Mesenteric fat pad (tissue), 1 donor: ENCODE data around the gene STARD13. TPM values are rescaled to one million over a fixed set of nuclear protein-coding genes. Genes with fewer than 3 reads are reported as not detected.

Experiments
- DNase-seq: peaks from one replicate; pipeline ENCODE4 v3.0.0-alpha.2; 2020; ENCODE audit warnings: low spot score
- total RNA-seq: library from RNA; stranded (reverse); fragmentation: NEBNext Ultra II Directional; extraction: Animal tissue kit (Norgen Biotek cat#: 25700); gene quantifications from one replicate; pipeline ENCODE4 v1.2.1, GENCODE V29; 2021
- donor health status: DM: yes; HTN: yes; CAD: no.

STARD13 gene
- total RNA-seq, 1 donor from 2014 or later, result 59.2 TPM

DNA sequence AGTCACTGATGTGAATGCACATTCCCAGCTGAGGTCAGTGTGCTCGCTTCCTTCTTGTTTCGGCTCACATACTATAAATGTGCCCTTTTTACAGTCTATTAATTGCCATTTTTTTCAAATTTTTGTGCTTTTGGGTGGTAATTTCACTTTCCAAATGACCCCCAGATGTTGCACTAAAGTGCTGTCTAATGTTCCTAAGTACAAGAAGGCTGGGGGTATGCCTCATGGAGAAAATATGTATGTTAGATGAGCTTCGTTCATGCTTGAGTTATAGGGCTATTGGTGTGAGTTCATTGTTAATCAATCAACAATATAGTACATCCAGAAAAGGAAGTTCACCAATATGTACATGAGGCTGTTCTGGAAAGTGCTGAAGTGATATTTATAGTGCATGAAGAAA, 184.7 kb downstream of the STARD13 start:
- DNase-seq, result no peak

DNA sequence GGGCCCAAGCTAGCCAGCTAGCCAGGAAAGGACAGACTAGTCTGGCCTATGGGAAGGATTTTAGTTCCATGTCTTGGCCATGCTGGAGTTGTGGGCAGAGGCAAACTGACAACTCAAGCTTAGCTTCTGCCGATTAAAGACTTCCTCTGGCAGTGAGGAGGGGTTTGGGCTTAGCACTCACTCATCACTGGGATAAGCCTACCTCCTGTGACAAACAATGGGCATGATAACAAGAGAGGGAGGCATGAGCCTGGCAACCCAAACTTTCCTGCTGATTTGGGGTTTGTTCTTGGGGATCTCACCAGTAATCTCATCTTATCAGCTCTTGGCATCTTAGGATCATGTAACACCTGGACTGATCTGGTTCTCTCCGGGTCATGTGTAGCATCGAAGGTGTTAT, 185.7 kb downstream of the STARD13 start:
- no peak for DNase-seq

DNA sequence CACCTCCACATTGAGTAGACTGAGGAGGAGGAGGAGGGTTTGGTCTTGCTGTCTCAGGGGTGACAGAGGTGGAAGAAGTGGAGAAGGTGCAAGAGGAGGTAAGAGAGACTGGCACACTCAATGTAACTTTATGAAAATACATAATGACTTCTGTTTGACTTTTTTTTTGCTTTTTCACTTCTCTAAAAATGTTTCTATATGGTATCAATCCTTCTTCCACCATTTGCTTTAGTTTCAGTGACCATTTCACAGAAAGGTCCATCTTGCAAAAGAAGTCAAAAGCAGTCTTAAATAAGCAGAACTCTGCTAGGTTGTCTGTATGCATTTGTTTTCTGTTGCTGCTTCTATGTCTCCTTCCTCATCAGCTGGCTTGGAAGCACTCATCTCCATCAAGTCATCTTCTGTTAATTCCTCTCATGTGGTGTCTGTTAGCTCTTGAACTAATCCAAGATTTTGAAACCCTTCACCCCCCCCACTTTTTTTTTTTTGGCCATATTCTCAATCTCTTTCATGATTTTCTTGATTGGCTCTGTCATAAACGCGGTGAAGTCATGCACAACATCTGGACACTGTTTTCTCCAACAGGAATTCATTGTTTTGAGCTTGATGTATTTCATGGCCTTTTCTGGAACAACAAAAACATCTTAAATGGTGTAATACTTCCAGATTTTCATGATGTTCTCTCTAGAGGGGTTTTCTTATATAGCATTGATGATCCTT, 188.5 kb downstream of the STARD13 start:
- DNase-seq, result no peak

- no peak for DNase-seq
Measured at GRCh38 chr13:33092073-33092987, 193.2 kb downstream of the STARD13 start.

DNA sequence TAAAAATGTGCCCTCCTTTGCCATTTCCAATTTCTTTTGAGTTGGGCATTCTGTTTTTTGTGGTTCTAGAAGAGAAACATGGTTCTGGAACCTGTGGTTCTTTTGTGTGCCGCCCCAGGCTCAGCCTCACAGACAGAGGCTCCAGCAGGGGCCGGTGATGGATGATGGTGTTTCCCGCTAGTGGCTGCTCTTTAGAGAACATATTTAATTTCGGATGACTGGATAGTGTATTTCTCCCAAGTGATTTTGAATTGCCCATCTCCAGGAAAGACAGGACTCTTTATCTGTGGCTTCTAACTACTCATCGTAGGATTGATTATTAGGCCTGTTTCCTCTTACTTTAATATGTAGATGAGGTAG, 194.2 kb downstream of the STARD13 start:
- DNase-seq, result no peak

DNA sequence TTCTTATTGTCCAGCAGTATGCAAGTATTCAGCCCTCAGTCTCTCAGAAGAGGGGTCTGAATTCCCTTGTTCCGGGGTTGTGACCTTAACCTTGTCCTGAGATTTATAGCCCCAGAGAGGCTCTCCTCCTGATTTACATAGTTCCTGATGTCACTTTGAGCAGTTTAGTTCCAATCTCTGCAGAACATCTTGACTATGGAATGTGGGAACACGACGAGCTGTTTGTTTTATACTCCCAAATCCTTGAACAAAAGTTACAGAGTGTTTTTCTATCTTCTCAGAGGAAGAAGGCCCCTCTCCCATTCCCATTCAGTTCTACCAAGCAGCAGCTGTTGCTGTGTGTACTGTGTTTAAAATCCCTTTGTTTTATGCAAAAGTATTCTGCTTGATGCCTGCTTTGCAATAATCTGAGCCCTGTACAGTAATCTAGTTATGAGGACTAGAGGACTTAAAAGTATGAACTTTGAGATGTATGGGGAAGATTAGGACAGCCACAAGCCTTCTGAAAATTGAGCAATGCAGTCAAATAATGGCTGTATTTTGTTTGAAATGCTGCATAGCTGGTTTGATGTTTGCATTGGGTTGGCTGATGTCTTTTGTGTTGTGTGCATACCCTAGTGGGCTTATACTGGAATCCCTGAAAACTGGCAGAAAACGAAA, 194.7 kb downstream of the STARD13 start:
- DNase-seq, result no peak

GRCh38 chr13:33089311-33089710, 196.2 kb downstream of the STARD13 start:
- DNase-seq, result no peak

DNA sequence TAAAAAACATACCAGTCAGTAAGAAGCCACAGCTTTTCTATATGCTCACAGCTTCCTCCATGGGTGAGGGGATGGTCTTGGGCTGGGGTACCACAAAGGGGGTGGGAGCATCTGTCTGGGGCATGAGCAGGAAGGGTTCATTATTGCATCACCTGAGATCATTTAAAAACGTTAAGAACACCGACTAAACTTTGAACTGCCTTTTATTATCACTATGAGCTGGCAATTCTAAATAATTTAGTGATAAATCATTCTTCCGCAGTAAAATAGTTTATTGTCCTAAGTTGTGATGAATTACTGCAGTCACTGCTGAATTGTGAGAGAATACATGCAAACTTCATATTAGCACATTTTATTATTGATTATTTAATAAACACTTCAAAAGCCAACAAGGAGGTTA, 197.8 kb downstream of the STARD13 start:
- DNase-seq, result no peak

- no peak for DNase-seq
Measured at GRCh38 chr13:33087091-33087490, 198.5 kb downstream of the STARD13 start.

DNA sequence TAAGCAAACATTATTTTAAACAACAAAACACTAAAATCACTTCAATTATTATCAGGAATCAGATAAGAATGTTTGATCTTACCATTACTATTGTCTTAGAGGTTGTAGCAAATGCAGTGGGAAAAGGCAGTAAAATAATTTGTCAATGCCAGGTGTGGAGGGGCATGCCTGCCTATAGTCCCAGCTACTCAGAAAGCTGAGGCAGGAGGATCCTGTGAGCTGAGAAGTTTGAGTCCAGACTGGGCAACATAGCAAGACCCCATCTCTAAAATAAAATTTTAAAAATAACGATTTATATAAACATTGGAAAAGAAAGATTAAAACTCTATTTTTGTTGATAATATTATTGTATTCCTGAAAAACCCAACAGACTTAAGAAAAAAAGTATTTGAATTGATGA, 202.5 kb downstream of the STARD13 start:
- DNase-seq, result no peak

- no peak for DNase-seq
Measured at GRCh38 chr13:33081666-33082065, 203.9 kb downstream of the STARD13 start.

GRCh38 chr13:33080972-33081590, 204.5 kb downstream of the STARD13 start:
- no peak for DNase-seq

- DNase-seq, result no peak
Measured at GRCh38 chr13:33079960-33080359, 205.6 kb downstream of the STARD13 start.

DNA sequence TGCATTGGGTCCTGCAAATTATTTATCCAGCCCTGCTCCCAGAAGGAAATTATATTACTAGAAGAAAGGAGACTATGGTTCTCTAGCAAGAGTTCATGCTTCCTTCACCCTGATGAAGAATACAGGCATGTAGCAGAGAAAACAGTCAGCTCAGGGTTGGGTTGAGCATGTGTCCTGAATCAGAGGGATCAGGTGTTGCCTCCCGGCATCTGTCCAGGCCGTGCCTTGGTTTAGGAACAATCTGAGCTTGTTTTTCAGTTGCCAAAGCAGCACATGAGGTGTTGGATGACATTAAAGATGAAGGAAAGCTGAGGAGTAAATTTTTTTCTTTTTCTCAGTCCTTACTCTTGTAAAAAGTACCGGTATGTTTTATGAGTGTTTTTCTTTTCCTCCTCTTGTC, 207.3 kb downstream of the STARD13 start:
- no peak for DNase-seq

DNA sequence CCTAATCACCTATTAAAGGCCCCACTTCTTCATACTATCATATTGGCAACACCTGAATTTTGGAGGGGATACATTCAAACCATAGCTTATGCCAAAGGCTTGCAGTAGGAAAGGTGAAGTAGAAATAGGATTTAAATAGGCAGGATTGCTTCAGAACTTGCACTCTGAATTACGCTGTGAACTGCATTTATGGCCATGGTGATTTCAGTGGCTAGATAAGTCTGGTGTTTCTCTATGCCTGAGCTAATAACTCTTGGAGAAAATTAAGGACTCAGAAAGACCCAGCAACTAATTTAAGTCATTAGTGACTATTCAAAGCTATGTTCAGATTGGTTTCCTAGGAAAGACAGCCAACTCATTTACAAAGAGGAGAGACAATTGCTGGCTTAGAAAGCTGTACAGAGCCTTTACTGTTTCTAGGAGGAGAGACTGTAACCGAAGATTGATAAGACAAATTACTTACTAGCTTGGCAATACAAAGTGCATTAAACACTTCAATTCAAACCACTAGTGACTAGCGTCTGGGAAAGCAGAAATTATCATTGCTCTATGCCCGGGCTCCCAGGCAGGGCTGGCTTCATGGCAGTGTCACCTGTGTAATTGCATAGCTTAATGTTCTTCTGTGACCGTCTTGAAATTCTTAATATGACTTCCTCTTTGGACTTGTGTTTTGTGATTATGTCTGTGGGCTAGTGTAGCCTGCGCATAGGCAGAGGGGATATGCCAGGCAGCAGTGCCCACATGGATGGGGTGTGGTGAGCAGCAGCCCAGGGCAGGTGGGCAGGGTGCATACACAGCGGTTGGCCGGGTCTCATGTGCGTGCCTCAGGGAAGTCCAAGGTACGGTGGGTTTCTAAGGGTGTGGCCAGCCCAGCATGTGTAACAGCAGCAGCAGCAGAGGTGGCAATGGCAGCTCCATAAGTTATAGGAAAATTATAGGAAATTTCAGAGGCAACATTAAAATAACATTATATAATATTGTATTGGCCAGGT, 209.3 kb downstream of the STARD13 start:
- DNase-seq, result no peak

GRCh38 chr13:33073338-33073737, 212.2 kb downstream of the STARD13 start:
- no peak for DNase-seq

GRCh38 chr13:33072759-33073158, 212.8 kb downstream of the STARD13 start:
- no peak for DNase-seq

- DNase-seq, result no peak
Measured at GRCh38 chr13:33072282-33072681, 213.3 kb downstream of the STARD13 start.

- DNase-seq, result no peak
Measured at GRCh38 chr13:33070713-33071112, 214.8 kb downstream of the STARD13 start.

DNA sequence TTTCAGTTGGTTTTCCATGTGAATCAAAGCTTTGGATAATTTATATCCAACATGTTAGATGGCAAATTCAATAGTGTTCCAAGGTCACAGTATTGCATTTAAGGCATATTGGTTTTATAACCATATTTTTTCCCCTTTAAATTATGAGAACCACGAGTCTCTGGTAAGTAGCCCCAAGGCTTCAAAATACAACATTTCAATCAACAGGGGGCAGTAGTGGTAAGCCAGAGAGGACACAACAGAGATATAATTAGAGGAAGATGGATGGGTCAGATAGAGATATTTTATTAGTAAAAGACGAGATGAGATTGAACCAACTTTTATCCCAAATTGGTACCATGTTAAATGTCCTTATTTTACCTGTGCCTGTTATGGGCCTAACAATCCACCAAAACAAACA, 216.2 kb downstream of the STARD13 start:
- no peak for DNase-seq
